ENCODE data around the gene MAP3K21. TPM values are rescaled to one million over a fixed set of nuclear protein-coding genes. Genes with fewer than 3 reads are reported as not detected.

MAP3K21 gene
- total RNA-seq, 4 donors from 2014 or later: 0.26 to 5.6 (median 2.0) TPM

DNA sequence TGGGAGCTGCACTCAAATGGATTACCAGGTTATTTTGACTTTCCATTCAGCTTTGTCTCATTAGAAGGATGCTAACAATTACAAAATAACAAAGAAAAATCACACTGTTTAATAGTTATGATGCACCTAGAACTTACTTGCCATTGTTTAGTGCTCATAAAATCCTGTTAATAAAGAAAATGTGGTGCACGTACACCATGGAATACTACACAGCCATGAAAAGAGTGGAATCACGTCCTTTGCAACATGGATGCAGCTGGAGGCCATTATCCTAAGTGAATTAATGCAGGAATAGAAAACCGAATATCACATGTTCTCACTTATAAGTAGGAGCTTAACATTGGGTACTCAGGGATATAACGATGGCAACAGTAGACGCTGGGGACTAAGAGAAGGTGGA is 19.8 kb downstream of the MAP3K21 start:
- Histone ChIP-seq H3K4me3 (no peak overlapping the region), H3K27ac (no peak overlapping the region), H3K27me3 (no peaks in the 10 kb centered on the region), H3K4me1 (no peaks in the 10 kb centered on the region), H3K9me3 (no peaks in the 10 kb centered on the region), H3K36me3 (no peaks in the 10 kb centered on the region)
- TF ChIP-seq, protein P1, sequence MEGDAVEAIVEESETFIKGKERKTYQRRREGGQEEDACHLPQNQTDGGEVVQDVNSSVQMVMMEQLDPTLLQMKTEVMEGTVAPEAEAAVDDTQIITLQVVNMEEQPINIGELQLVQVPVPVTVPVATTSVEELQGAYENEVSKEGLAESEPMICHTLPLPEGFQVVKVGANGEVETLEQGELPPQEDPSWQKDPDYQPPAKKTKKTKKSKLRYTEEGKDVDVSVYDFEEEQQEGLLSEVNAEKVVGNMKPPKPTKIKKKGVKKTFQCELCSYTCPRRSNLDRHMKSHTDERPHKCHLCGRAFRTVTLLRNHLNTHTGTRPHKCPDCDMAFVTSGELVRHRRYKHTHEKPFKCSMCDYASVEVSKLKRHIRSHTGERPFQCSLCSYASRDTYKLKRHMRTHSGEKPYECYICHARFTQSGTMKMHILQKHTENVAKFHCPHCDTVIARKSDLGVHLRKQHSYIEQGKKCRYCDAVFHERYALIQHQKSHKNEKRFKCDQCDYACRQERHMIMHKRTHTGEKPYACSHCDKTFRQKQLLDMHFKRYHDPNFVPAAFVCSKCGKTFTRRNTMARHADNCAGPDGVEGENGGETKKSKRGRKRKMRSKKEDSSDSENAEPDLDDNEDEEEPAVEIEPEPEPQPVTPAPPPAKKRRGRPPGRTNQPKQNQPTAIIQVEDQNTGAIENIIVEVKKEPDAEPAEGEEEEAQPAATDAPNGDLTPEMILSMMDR (IDR thresholded peaks at IDR 0.05): no peak
- TF ChIP-seq POLR2A (IDR thresholded peaks at IDR 0.05): no peak
- intact Hi-C loops (cut with DNase I; ENCODE audit: low total_unique reads): no loop called here
- DNase-seq: no peak

DNA sequence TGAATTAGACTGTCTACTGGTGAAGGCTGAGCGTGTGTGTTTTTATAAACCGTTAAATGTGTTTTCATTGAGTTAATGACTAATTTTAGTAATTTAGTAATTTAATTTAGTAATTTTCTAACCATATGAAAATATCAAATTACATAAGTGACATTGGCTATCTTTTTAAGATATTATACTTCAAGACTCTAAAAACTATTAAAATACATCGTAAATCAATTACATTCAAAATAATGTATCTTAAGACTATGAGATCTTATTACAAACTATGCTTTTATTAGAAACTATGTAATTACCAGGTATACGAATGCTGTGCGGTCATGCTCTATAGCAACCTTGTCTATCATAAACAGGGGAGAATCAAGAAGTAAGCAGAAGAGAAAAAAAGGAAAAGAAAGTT is 21.6 kb downstream of the MAP3K21 start:
- Histone ChIP-seq H3K36me3 (no peaks in the 10 kb centered on the region), H3K27ac (no peak overlapping the region), H3K4me3 (no peak overlapping the region), H3K27me3 (no peaks in the 10 kb centered on the region), H3K9me3 (no peaks in the 10 kb centered on the region), H3K4me1 (no peaks in the 10 kb centered on the region)
- TF ChIP-seq, protein P1 (IDR thresholded peaks at IDR 0.05): no peak
- no peak for TF ChIP-seq POLR2A (IDR thresholded peaks at IDR 0.05)
- intact Hi-C loops (cut with DNase I; ENCODE audit: low total_unique reads): no loop called here
- no peak for DNase-seq

DNA sequence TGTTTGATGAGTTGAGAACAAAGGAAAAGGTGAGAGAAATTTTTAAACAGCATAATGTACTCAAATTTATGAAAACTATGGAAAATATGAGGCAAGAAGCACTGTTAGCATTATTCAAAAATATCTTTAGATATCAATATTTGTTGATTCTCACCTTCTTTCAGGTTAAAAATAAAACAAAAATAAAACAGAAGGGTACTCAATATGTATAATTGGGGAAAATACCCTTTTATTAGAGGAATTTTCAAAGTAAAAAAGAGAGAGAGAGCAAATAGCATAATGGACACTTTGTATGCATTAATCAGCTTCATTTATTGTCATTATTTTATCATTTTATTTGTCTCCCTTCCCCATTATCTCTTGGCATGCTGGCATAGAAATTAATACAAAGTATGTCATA is 27.5 kb downstream of the MAP3K21 start:
- no peaks in the 10 kb centered on the region for H3K9me3 ChIP-seq
- H3K27me3 ChIP-seq: no peaks in the 10 kb centered on the region
- DNase-seq: no peak
- intact Hi-C loops (cut with DNase I; ENCODE audit: low total_unique reads): no loop called here
- H3K27ac ChIP-seq: no peak overlapping the region
- TF ChIP-seq, protein P1 (IDR thresholded peaks at IDR 0.05): no peak
- no peak for TF ChIP-seq POLR2A (IDR thresholded peaks at IDR 0.05)
- no peaks in the 10 kb centered on the region for H3K4me1 ChIP-seq
- H3K4me3 ChIP-seq: no peak overlapping the region
- no peaks in the 10 kb centered on the region for H3K36me3 ChIP-seq

DNA sequence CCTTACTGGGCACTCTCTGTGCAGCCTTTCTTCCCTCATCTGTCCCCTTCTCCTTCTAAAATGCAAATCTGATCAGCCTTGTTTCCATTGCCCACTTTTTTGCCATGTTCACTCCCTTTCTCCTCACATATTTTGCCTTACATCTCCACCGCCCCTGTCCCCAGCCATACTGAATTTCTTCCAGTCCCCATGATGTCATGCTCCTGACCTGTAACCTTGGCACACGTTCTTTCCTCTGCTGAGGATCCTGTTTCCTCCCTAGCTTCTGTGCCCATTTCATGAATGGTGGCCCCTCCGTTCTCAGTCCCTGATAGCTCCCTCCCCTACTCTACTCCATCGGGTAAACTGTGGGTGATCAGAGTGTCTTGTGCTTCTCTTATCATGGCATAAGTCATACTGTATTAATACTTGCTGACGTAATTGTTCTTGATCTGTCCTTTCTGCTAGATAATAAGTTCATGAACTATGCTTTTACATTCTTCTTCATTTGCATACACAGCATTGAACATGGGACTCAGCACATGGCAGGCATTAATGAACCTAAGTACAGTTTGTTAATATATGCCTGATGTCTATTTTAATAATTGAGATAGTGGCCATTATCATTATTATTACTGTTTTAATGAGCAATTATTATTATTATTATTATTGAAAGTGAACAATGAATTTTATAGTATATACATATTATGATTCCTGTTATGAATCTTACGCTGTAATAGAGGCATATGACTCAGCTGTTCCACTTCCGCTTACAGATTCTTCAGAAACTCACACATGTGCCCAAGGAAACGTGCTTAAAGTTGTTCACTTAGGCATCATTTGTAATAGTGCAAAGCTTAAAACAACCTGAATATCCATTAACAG is 28.5 kb downstream of the MAP3K21 start:
- Histone ChIP-seq H3K27me3 (no peaks in the 10 kb centered on the region), H3K4me3 (no peak overlapping the region), H3K4me1 (no peaks in the 10 kb centered on the region), H3K36me3 (no peaks in the 10 kb centered on the region), H3K27ac (no peak overlapping the region), H3K9me3 (no peaks in the 10 kb centered on the region)
- DNase-seq: no peak
- intact Hi-C loops (cut with DNase I; ENCODE audit: low total_unique reads): no loop called here
- TF ChIP-seq, protein P1 (IDR thresholded peaks at IDR 0.05): no peak
- TF ChIP-seq POLR2A (IDR thresholded peaks at IDR 0.05): no peak

DNA sequence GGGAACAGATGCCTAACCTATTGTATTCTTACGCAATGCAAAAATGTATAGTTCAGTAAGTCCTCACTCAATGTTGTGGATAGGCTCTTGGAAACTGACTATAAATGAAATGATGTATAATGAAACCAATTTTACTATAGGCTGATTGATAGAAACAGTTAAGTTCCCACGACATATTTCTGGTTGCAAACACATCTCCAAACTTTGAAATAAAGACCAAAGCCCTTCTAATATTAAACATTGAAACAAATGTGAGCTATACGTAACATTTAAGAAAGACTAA is 29.1 kb downstream of the MAP3K21 start:
- Histone ChIP-seq H3K4me1 (no peaks in the 10 kb centered on the region), H3K4me3 (no peak overlapping the region), H3K27ac (no peak overlapping the region), H3K36me3 (no peaks in the 10 kb centered on the region), H3K27me3 (no peaks in the 10 kb centered on the region), H3K9me3 (no peaks in the 10 kb centered on the region)
- TF ChIP-seq, protein P1 (IDR thresholded peaks at IDR 0.05): no peak
- TF ChIP-seq POLR2A (IDR thresholded peaks at IDR 0.05): no peak
- no peak for DNase-seq
- intact Hi-C loops (cut with DNase I; ENCODE audit: low total_unique reads): no loop called here

All from uterus (tissue), 4 donors.